Retina (tissue), 1 donor: ENCODE data around the gene GFOD1.
"Not testable (repeated sequence)": the region's sequence is repeated elsewhere in the genome, so short reads cannot be mapped to it uniquely, and the experiment has no call there.

Experiments
- DNase-seq: peaks from one replicate; pipeline ENCODE4 v3.0.0-alpha.2; 2016

GFOD1 gene

DNA sequence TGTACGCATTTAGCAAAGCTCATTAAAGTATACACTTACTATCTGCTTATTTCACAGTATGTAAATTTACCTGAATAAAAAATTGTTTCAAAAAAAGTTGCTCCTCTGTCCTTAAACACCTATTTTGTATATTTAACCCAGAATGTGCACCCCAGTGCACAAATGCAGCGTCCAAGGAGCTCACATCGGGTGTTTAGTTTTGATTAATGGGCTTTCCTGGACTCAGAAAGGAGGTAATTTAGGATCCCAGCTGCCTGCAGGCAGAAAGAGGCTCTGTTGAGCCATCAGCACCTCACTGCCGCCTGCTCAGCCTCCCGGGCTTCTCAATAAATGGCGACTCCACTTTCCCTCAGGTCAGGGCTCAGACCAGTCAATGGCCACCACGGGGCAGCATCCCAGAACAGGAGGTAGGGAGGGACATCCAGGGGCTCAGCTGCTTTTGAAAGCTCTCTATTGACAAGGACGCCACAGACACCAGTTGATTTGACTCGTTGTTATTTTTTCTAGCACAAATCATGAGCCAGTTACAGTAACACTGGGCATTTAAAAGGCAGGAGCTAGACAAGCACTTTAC lies 88.9 kb downstream of the GFOD1 start:
- no peak for DNase-seq

DNA sequence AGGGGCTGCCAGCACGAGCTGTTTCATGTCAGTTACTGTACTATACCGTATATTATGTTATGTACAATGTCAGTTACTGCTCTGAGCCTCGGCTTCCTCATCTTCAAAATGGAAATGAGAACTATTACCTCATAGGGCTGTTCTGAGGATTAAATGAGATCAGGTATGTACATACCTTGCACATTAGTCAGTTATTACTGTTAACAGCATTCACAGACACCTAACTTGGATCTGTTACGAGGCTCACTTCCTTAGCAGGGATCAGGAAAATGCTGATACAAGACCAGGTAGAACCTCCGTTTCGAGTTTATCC lies 89.4 kb downstream of the GFOD1 start:
- DNase-seq = no peak

DNA sequence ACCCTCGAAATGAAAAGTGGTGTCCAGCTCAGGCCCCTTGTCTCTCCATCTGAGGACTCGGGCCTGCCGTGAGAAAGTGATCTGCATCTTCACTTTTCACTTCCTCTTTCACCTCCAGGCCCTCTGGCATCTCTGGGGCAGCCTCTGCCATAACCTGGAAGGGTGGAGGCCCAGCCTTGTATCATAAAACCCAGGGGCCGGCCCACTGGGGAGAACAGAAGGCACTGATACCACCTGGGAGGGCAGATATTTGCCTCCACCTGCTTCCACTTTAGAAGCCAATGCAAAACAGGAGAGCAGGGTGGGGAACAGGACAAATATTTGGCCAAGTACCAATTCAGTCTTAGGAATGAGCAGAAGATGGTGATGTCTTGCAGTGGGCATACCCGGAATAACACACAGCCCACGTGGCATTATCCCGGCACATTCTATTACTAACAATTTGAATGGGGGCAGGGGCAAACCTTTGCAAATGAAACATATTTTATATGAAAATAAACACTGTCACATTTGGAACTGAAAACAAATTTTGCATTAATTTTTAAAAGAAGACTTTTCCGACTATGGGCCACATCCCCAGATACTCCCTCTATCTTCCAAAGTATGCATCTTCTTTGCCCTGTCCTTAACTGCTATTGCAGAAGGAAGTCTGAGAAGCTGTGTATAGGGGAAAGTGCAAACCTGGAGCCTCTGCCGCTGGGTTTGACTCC lies 89.9 kb downstream of the GFOD1 start:
- DNase-seq = no peak

DNA sequence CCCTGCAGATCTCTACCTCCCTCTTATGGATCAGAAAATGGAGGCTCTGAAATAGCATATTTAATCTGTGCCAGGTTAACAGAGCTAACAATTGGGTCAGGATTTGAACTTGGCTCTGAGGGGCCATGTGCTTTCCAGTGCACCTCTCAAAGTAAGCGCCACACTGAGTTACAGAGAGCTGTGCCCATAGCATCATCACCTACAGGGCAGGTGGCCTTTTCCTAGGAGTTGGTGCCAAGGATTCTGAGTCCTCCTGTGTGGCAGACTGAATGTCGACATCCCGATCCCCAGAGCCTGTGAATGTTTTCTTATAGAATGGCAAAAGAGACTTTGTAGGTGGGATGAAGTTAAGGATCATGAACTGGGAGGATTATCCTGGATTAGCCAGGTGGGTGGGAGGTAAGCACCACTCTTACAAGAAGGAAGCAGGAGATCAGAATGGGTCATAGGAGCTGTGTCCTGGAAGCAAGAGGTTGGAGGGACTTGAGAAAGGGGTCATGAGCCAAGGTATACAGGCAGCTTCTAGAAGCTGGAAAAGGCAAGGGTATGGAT lies 91.1 kb downstream of the GFOD1 start:
- DNase-seq = no peak

DNA sequence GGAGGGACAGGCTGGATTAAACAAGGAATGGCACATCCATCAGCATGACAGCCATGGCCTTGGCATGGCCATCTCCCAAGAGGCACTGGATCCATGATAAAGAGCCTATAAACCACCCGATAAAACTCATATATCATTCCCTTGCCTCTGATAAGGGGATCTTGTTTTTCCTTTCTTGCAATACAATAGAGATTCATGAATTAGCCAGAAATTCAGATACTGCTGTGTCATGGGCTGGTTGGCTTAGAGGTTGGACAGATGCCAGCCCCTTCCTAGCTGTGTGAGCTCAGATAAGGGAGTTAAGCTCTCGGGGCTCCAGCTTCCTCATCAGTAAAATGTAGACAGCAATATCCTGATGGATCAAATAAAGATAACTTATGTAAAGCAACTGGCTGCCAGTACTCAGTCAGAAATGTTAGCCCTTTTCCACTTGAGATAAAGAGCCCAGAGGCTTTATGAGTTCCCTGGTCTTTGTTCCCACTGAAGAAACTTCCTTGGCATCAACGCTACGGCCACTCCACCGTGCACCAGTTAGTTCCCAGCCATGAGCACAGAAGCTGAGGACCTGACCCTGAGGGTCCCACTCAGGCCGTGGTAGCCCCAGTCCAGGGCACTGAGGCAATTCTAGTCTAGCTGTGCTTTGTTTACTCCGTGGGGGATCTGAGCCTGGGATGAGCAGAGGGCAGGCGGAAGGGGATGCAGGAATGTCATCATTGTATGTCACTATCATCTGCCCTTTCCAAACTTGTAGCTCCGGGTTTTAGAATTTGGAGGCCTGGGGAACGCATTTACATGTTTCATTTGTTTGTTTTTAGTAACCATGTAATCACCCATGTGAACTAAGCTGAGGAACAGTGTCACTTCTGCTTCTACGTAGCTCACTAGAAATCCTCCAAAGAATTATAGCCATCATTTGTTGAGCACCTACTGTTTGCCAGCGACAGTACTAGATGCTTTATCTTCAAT lies 91.8 kb downstream of the GFOD1 start:
- no peak for DNase-seq

DNA sequence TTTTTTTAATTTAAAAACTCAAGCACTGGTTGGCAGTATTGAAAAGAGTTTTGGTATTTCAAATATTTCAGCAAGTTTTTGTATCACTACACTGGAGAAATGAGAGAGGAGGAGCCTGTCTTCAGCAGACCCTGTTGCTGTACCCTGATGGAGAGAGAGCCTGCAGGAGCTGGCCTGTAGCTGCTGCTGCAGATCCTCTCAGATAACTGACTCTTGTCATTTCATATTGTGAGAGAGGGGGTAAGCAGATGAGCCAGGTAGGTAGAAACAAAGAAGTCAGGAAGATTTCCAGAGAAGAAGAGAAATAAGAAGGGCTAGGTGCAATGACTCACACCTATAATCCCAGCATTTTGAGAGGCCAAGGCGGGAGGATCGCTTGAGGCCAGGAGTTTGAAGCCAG lies 94.9 kb downstream of the GFOD1 start:
- no peak for DNase-seq

DNA sequence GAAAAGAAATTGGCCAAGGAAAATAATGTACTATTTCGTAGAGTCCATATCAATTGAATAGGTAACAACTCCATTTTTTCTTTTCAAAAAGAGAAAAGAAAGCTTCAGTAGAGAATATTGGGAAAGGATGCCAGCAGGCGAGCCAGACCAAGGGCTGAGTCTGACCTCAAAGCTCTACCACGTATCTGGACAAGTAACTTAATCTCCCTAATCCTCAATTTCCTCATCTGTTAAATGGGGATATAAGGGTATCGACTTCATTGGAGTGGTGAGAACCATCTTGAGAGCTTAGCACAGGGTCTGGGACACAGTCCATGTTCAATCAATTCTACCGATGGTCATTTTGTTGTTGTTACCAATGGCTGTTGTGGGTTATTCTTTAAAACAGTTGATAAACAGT lies 95.9 kb downstream of the GFOD1 start:
- DNase-seq = no peak

DNA sequence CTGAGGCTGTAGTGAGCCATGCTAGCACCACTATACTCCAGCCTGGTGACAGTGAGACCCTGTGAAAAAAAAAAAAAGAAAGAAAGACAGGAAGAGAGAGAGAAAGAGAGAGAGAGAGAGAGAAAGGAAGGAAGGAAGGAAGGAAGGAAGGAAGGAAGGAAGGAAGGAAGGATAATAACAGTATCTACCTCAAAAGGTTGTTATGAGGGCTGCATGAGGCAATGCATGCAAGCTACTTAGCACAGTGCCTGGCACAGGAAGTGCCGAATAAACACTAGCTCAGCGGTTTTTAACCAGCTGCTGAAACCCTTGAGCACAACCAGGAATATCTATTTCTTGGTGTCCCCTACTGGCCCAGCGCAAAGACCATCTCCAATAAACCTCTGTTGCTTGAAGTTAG lies 96.7 kb downstream of the GFOD1 start:
- DNase-seq = no peak

DNA sequence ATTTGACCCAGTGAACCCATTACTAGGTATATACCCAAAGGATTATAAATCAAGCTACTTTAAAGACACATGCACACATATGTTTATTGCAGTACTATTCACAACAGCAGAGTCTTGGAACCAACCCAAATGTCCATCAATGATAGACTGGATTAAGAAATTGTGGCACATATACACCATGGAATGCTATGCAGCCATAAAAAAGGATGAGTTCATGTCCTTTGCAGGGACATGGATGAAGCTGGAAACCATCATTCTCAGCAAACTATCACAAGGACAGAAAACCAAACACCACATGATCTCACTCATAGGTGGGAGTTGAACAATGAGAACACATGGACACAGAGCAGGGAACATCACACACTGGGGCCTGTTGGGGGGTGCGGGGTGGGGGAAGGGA lies 98.2 kb downstream of the GFOD1 start:
- not testable (repeated sequence) for DNase-seq

DNA sequence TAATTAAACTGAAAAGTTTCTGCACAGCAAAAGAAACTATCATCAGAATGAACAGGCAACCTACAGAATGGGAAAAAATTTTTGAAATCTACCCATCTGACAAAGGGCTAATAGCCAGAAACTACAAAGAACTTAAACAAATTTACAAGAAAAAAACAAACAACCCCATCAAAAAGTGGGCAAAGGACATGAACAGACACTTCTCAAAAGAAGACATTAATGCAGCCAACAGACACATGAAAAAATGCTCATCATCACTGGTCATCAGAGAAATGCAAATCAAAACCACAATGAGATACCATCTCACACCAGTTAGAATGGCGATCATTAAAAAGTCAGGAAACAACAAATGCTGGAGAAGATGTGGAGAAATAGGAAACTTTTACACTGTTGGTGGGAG lies 98.6 kb downstream of the GFOD1 start:
- not testable (repeated sequence) for DNase-seq

DNA sequence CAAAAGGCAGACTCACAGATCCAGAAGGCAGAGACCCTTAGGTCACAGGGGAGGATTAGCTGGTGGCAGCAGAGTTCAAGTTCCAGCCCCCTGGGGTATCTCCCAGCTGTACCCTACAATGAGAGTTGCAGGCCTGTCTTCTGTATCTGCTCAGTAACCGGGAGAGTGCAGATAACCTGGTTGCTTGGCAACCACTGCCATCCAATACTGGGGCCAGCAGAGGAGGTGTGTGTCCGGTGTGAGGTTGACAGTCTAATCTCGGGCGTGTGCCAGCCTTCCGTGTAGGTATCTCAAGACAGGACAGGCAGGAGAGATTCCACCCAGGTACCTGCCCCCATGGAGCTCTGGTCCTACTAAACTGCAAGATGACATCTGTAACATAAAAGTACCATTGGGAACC lies 102.4 kb downstream of the GFOD1 start:
- DNase-seq = peak; percentile 45

DNA sequence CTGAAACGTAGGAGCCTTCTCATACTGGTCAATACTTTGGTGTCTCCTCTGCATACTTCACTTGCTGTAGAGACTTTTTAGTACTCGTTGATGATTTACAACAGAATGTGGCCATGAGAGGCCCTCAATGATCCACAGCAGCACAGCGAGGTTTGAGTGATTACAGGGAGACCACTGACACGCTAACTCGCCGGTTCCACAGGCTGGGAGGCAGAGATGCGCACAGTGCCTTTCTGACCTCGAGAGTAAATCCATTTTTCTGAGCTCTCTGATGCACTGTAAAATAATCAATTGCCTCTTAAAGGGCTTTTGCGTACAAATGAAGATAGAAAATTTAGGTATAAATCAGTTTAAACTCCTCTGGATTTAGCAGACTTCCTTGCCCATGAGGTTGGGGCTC lies 102.9 kb downstream of the GFOD1 start:
- DNase-seq = no peak

DNA sequence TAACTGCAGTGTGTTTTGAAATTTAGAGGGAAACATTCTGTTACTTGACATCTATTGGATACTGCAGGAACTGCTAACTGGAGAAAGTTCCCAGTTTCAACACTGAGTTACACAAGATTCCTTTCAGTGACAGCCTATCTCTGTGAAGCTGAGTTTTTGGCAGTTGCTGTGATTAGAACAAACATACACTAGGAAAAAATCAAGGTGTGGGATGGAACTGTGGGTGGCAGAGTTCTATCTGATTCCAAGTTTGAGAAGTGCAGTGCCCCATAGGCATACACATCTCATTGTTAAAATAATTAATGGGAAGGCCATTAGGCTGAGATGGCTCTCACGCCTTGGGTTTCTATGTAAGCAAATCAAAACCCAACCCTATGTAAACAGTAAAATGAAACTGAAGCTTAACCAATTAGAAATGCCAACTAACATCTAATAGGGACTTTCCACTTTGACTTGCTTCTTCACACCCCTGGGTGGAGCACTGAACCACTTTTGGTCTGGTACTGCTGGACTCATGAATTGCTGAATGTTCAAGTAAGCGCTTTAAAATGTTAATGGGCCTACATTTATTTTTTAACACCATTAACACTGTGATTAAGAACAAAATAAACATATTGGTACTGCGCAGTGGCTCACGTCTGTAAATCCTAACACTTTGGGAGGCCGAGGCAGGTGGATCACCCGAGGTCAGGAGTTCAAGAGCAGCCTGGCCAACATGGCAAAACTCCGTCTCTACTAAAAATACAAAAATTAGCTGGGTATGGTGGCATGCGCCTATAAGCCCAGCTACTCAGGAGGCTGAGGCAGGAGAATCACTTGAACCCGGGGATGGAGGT lies 103.9 kb downstream of the GFOD1 start:
- DNase-seq = no peak

DNA sequence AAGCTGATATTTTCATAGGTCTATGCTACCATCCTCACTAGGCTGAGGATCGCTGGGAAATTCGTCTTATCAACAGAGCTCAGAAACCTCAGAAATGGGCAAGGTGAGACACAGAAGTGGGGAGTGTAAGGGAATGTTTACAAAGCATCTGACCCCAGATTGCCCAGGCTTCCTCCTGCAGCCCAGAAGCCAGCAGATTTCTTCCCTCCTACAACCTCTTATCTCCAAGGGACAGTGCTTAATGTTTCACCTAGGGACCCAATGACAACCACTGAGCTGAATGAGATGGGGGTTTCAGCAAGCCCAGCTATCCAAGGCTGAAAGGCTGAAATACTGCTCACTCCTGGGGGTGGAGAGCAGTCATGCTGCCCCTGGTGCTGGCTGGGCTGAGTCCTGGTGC lies 106.6 kb downstream of the GFOD1 start:
- DNase-seq = no peak

DNA sequence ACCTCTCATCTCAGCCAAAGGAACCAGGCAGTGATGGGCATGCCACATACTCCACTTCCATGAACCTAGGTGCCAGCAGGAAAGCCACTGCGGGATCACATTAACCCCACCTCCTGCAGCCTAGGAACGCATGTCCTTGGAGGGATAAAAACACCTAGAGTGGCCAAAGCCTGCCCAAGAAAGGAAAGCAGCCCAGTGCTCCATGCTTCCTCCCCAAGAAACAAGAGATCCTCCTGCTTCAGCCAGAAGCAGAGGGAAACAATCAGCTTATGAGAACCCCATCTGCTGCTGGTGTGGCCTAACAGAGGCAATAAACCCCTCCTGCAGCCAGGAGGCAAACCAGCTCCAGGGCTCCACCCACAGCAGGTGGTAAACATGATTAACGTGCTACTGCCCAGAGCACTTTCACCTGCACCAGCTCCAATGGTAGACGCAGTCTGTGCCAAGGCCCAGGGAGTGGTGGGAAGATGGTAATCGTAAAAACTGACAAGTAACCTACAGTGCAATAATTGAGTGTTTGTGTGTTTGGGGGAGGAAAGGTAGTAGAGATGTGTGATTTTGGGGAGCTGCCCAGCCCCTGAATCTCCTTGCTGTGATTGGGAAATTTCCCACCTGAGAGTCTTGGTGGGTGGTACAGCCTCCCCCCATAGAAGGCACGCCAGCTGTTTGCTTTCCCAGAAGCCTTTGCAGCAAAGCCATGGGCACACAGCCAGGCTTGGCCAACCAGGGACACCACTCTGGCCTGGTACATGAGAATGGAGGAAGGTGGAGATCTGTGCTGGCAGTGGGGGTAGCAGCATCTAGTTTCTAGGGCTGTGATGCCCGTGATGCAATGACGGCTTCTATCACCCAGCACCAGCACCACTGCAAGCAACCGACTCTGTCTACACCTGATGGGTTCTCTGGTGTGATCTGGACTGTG lies 108.5 kb downstream of the GFOD1 start:
- DNase-seq = no peak

DNA sequence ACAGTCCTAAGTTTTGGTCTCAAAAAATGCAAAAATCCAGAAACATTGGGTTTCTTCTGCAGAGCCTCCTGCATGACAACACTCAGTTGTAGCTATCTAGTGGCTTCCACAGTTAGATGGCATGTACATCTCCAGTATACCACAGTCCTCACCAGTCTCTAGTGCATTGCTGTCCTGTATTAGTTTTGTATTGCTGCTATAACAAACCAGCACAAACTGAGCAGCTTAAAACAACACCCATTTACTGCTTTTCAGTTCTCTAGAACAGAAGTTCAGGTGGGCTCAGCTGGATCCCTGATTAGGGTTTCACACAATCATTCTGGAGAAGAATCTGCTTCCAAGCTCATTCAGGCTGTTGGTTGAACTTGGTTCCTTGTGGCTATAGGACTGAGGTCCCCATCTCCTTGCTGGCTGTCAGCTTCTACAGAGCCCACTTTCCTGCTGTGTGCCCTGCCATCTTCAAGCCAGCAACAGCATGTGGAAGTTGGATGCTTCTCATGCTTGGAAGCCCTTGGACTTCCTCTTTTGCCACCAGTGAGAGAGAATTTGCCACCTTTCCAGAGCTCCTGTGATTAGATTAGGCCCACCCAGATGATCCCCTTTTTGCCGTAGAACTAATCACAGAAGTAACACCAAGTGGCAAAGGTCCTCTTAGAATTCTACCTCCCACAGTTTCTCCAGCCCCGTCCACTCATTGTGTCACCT lies 110.2 kb downstream of the GFOD1 start:
- no peak for DNase-seq

DNA sequence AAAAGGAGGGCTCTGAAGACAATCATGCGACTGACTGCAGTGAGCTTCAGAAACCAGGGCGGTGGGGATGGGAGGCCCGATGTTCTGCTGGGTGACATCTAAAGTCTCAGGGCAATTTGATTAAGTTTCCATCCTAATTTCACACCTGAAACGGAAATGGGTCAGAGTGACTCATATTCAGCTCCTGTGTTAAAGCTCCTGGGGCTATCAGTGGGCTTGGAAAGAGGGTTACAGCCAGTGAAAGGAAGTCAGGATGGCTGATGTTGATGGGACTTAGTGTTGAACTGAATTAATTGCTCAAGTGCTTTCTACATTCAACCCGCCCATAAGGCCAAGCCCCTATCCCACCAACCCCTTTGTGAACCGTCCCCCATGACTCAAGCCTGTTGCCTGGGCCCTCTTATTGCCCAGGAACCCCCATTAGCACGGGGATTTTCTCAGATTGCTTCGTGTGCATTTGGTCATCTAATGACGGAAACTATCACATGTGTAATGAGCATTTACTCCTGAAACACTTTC lies 112.0 kb downstream of the GFOD1 start:
- DNase-seq = no peak

DNA sequence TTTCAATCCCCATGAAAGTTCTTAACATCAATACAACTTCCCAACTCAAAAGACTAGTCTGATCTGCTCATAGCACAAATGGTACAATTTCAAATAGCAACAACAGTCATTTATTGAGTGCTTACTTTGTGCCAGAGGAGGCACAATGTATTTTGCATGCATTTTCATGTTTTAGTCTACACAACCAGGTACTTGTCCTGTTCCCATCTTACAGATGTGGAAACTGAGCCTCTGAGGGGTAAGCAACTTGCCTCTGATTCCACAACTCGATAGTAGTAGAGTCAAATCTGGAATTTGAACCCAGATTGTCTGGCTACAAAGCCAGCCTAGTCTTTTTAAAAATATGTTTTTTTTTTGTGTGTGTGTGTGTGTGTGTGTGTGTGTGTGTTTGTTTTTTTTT lies 113.5 kb downstream of the GFOD1 start:
- DNase-seq = no peak

DNA sequence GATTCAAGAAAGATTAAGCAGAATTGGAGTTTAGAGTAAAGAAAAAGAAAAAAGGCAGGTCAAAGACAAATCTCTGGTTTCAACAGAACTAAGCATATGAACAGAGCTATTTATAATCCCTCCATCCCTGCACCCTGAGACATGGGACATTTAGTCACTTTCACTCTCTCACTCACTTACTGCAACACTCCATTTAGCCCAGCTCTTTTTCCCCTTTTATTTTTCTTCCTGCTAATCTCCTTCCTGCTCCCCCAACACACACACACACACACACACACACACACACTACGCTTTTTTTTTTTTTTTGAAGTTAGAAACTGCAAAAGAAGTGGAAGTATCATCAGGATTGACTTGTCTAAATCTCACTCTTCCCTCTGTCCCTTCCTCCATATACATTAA lies 113.9 kb downstream of the GFOD1 start:
- no peak for DNase-seq

DNA sequence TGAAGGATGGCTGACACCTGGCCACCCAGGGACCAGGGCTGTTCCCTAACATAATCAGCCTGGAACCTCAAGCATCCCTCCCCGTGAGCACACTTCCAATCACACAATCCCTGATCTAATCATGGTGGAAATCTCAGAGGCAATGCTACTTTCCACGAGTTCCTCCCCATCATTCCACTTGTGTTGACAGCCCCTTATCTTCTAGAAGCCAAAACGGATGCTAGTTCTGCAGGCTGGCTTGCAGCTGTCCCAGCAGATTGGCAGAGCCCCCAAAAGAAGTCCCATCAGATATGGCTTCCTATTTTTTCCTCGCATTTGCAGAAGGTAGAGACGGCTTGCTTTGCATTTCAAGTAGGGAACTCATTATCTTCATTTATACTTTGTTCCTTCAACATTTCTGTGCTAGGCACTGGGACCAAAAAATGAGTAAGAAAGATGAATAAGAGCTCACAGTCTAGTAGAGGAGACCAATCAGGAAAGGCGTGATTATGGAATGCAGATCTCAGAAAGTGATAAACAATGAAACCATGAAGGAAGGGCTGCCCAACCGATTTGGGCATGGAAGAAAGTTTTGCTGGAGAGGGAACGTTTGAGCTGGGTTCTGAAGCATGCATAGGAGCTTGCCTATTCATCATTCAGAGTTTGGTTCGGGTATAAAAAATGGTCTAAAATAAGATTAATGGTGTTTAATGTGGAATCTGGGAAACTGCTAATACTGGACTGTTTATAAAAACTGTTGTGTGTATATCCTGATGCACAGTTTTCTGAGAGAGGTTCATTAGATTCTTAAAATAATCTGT lies 114.5 kb downstream of the GFOD1 start:
- no peak for DNase-seq
